Measurements from ENCODE around the gene TRIM64C.
"Not testable (repeated sequence)": the region's sequence is repeated elsewhere in the genome, so short reads cannot be mapped to it uniquely, and the experiment has no call there.

DNA sequence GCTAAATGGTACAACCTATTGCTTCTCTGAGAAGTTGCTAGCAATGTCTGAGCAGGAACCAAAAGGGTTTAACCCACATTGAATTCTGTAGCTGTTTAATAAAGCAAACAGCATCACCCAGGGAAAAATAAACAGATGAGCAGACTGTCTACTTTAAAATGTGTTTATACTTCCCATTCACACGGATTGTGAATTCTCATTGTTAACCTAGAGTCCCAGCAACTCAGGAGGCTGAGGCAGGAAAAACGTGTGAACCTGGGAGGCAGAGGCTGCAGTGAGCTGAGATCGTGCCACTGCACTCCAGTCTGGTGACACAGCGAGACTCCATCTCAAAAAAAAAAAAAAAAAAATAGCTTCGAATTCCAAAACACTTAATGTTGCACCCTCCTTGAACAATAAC, 11.0 kb upstream of the TRIM64C start:
- not testable (repeated sequence) for TF ChIP-seq CBX5 (IDR thresholded peaks at IDR 0.05; ENCODE audit: low read depth, low read length); POLR2A (IDR thresholded peaks at IDR 0.05; ENCODE audit: control extremely low read depth in 1 of 2, low read depth in 2 of 2, low read length in 2 of 2)

All from H1 (cell line).